ENCODE results near the gene OGT.

GRCh38 chrX:71563921-71564320, 31.0 kb downstream of the OGT start:
- TF ChIP-seq CTCF (IDR thresholded peaks at IDR 0.05) = 0 out of 2 replicates have a peak, but pooled peaks have one; percentile 5
- no peak for TF ChIP-seq ZFX (IDR thresholded peaks at IDR 0.05; ENCODE audit: borderline replicate concordance)
